SKM-1 treated with dmso at 0.1 percent for 144 hours (cell line): Measurements from ENCODE around the gene USH1C.

Source experiments
- DNase-seq: peaks from one replicate; lab custom pipeline; 2025; ENCODE audit not compliant: unreplicated experiment; lab: John Stamatoyannopoulos, UW

The USH1C gene

GRCh38 chr11:17528906-17529843, 15.0 kb downstream of the USH1C start:
- DNase-seq, result no peak

- peak; percentile 76 for DNase-seq
Measured at GRCh38 chr11:17528181-17528691, 16.0 kb downstream of the USH1C start.

DNA sequence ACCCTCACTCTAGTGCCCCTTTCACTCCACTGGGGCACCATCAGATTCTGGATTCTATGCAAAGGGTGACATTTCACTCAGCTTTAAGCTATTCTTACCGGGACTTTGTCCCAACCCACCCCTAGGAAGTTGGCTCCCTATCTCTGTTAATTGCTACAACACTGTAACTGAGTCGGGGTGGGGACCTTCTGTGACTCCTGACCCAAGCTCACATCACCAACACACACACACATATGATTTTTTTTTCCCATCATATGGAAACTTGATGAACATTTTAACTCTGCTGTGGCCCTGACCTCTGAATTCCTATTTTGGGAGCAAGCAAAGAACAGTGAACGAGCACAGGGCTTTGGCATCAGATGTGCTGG, 16.6 kb downstream of the USH1C start:
- DNase-seq, result no peak

GRCh38 chr11:17526931-17527627, 17.1 kb downstream of the USH1C start:
- no peak for DNase-seq

DNA sequence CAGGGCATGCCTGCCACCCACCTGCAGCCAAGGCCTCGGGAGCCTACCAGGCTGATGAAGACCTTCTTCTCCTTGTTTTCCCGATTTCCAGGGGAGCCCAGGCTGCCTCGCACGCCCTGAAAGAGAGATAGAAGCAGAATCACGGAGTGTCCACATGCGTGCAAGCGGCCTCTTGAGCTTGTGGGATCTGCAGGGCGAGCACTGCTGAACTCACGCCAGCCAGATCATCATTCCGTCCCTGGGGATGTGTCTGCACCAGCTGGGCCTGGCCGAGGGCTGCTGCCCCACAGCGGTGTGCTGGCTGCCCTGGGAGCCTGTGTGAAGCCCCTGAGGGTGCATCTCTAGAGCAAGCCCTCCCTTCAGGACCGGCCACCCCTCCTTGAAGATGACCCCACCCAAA, 17.9 kb downstream of the USH1C start:
- no peak for DNase-seq

- no peak for DNase-seq
Measured at GRCh38 chr11:17525570-17525969, 18.6 kb downstream of the USH1C start.

DNA sequence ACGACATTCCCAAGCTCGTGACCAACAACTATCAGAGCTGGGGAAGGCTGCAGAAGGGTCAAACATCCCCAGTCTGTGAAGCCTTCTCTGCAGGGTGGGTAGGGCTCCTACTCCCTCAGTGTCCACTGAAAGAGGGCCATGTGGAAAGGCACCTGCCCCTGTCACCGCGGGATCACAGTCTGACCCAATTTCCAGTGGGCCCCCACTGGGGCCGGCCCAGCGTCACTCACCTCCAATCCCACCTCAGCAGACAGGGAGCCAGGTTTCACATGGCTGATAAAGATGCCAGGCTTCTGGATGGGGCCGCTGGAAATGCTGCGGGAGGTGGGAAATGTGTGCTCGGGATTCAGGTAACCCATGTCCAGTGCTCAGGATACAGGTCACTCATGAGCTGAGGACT, 20.0 kb downstream of the USH1C start:
- DNase-seq, result no peak

DNA sequence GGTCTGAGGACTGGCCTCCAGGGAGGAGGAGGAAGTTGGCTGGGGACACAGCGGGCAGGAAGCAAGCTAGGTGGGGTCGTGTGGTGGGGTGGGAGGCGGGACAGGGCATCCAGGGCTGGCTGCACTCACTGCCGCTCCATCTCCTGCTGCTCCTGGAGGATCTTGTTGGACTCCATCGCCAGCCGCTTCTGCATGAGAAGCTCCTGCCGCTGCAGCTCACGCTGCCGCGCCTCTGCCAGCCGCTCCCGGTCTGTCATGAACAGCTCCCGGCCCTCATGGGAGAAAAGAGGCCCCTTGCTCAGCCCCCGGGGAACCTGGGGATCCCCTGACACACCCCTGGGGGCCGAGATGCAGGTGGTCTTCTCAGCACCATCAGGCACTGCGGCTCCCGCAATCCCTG, 21.6 kb downstream of the USH1C start:
- no peak for DNase-seq

GRCh38 chr11:17521106-17521900, 22.9 kb downstream of the USH1C start:
- no peak for DNase-seq

DNA sequence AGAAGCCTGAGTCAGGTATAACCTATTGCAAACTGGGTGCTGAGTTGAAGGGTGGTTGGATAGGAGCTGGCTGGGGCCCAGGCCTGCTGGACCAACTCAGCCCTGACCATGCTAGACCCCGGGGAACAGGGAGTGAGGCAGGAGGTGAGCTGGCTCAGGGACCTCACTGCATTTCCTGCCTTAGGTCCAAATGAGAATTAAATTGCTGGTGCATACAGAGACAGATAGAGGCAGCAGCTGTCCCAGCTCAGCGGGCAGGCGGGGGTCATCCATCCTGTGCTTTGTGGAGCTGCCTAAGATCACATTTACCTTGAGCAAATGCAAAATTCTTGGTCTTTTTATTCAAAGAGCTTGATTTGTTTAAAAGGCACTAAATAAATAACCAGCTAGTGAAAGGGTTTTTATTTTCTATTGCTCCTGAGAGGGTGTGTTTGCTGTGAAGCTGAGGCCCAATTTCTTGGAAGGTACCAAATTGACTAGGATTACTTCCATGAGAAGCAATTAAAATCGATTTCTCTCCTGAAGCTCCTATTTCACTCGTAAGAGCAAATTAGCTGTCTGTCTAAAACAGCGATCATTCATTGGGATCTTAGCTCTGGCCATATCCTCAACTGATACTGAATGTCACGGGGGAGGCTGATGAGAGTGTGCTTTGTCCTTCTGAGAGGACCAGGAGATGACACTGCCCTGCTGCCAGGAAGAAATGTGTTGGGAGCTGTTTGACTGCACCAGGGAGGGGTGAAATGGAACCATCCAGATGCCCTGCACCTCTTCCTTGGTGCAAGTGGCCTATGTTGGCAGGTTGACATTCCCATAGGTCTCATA, 24.9 kb downstream of the USH1C start:
- DNase-seq, result no peak

DNA sequence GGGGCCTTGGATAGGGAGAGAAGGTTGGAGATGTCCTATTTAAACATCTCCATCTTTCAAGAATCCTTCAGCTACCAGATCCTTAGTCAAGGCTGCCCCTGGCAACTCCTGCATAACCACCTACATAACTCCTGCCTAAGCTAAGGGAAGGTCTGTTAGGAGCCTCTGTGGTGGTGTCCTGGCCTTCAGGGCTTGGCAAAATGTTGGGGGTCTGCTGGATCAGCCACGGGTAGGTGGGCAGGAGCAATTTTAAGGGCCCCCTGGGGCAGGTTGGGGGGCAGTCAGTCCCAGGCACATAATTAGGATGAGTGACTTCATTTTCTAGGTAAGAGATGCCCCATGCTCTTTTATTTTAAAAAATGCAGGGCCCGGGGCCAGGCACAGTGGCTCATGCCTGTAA, 25.9 kb downstream of the USH1C start:
- DNase-seq, result no peak

DNA sequence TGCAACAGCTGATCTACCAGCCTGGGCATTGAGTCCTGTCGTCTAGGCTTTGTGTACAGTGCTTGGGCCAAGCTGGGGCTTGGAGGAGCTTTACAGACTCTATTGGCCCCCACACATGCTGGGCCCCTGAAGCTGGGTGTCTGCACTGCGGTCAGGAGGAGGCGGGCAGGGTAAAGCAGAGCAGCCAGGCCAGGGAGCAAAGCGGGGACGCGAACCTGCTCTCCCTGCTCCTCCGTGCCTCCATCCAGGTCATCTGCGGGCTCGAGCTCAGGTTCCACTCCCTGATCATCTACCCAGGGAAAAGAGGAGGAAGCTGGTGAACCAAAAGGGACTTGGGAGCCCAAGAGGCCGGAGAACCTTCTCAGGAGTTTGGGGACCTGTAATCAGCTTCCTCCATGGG, 27.0 kb downstream of the USH1C start:
- no peak for DNase-seq

- no peak for DNase-seq
Measured at GRCh38 chr11:17516551-17517150, 27.6 kb downstream of the USH1C start.

GRCh38 chr11:17515443-17516176, 28.6 kb downstream of the USH1C start:
- no peak for DNase-seq

GRCh38 chr11:17514476-17514875, 29.7 kb downstream of the USH1C start:
- DNase-seq, result no peak

GRCh38 chr11:17513853-17514252, 30.4 kb downstream of the USH1C start:
- DNase-seq, result no peak

GRCh38 chr11:17512101-17512500, 32.1 kb downstream of the USH1C start:
- DNase-seq, result no peak

DNA sequence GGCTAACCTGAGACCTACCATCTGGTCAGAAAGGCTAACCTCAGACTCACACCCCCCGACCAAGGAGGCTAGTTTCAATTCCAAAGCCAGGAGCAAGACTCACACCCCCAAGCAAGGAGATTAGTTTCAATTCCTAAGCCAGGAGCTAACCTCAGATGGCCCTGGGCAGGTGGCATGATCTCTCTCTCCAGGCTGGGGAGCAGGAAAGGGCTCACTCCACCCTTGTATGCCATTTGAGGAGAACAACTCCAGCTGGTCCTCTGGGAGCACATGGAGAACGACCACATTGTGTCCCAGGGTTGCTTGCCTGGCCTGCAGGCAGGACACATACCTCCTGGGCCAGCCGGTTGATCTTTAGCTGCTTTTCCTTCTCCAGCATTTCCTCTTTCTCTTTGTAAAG, 32.6 kb downstream of the USH1C start:
- DNase-seq, result no peak

- DNase-seq, result no peak
Measured at GRCh38 chr11:17510507-17511206, 33.6 kb downstream of the USH1C start.
